Measurements from ENCODE around the gene TMTC2.

TMTC2 gene

DNA sequence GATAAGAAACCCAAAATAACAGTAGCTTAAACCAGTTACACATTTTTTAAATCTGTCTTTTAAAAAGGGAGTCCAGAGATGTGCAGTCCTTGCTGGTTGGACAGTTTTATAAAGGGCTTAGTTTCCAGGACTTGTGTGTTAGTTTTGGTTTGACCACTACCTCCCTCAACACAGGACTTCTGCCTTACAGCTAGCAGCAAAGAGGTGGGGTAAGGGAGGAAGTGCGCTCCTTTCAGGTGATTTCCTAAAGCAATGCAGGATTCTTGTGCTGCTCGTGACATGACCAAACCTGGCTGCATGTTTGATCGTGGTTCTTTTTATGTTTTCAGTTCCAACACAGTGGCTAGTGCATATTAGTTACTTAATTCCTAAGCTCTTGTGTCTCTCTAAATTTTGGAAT is 266.2 kb downstream of the TMTC2 start:
- DNase-seq (ENCODE audit: low read depth in 2 of 2): no peak

DNA sequence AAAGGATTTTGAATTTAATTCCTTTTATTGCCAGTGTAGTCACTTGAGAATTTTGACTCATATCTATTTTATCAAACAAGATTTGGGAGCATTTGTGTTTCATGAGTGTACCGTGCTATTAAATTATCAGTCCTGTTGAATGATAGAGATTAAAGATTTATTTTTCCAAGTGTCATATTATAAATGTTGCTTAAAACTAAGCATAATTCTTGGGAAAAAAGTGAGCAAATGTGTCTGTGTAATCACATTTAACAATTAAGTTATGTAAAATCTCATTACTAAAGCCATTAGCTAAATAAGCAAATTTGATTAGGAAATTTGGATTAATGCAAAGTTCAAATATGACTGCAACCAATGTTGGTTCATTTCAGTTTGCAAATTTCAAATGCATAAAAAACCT is 266.7 kb downstream of the TMTC2 start:
- no peak for DNase-seq (ENCODE audit: low read depth in 2 of 2)

DNA sequence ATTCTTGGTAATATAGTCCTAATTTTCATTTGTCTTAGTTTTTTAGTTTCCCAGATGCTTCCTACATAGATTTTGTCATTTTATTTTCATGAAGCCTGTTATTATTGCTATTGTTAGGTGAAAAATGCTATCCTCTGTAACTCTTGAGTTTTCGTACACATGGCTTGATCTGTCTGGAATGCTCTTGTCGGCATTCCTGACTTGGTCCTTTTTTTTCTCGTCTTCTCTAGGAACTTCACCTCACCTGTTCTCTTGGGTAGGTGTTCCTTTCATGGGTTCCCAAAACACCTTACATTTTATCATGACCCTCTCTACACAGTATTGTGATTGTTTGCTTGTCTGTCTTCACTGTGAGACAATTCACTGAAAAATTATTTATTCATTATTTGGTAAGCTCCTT is 267.4 kb downstream of the TMTC2 start:
- no peak for DNase-seq (ENCODE audit: low read depth in 2 of 2)

DNA sequence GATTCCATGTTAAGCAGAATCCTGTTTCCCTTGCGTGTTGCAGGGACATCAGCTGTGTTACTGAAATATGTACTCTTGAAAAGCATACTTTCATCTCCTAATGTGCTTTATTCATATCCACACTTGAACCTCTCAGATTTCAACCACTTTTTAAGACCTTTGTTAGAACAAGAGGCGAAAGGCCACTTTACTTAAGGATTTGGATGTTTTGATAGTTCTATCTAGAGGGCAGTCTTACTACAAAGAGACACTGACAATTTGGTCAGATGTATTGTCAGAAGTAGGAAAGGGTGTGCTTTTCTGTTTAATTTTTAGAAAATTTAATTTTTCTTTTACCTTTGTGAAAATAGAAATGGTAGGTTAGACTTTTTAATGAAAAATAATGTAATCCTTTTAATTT is 267.9 kb downstream of the TMTC2 start:
- no peak for DNase-seq (ENCODE audit: low read depth in 2 of 2)

DNA sequence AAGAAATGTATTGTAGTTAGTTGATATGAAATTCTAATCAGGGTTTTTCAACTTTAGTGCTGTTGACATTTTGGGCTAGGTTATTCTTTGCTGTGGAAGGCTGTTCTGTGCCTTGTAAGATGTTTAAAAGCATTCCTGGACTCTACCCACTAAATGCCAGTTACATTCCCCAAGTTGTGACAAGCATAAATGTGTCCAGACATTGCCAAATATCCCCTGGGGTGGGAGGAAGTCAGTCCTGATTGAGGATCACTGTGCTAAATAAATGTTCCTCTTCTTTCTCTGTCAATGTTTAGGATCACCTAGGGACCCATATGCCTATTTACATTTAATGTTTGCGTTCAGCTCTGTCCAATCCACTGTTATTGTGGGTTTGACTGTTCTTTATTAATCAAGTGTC is 268.3 kb downstream of the TMTC2 start:
- no peak for DNase-seq (ENCODE audit: low read depth in 2 of 2)

DNA sequence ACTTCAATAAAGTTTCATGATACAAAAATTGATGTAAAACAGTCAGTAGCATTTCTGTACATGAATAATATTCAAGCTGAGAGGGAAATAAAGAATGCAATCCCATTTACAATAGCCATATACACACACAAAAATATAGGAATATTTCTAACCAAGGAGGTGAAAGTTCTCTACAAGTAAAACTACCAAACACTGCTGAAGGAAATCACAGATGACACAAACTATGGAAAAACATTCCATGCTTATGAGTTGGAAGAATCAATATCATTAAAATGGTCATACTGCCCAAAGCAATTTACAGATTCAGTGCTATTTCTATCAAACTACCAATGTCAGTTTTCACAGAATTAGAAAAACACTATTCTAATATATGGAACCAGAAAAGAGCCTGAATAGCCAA is 272.3 kb downstream of the TMTC2 start:
- no peak for DNase-seq (ENCODE audit: low read depth in 2 of 2)

DNA sequence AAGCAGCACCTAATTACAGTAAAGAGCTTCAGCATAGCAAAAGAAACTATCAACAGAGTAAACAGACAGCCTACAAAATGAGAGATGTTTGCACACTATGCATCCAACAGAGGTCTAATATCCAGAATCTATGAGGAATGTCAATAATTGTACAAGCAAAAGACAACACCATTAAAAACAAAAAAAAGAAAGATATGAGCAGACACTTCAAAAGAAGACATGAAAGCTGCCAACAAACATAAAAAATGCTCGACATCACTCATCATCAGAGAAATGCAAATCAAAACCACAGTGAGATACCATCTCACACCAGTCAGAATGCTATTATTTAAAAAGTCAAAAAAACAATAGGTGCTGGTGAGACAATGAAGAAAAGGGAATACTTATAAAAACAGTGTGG is 273.1 kb downstream of the TMTC2 start:
- DNase-seq (ENCODE audit: low read depth in 2 of 2): no peak

DNA sequence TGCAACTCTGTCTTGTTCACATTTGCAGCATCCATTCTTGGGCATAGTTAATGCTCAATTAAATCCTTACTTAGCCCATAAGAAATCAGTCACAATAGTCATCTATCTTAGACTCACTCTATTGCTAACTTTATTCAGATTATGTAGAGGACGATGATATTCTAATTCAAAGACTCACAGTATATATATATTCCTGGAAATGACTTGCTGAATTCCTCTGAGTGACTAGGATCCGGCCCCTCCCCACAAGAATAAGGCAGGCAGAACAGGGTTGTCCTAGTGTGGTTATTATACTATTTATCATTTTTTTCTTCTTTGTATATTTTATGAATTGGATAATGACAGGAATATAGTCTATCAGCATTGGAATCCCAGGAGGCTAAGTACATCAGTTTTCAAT is 275.1 kb downstream of the TMTC2 start:
- no peak for DNase-seq (ENCODE audit: low read depth in 2 of 2)

DNA sequence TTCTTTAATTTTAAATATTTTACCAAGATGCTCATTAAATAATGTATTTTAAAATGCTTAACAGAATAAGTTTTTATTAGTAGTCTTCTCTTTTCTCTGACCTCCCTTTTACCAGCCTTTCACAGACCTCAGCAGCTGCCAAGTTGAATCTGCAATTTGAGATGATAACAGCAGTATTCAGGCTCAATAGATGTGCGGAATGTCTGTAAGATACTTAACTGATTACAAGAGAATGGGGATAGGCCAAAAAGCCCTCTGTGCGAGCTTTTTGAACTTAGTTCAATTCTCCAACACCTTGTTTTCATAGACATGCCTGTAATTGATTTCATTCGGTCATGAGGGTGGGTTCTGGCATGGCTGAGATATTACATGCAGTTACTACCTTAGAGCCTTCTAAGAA is 277.2 kb downstream of the TMTC2 start:
- no peak for DNase-seq (ENCODE audit: low read depth in 2 of 2)

DNA sequence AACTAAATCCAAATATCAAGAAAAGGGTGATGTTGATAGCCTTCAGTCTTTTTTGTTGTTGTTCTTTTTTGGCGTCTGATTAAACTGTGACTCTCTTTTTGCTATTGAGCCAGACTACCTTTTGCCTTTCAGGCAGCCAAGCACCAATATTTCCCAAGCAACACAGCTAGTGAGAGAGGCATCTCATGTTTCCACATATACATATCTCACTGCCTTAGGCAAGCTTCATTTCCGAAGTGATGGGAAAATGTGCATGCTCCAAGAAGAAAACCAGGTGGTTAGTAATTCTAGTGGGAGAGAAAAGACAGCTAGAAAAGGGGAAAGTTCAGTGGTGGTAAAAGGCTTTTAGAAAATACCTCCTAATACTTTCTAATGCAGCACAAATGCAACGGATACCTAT is 277.7 kb downstream of the TMTC2 start:
- no peak for DNase-seq (ENCODE audit: low read depth in 2 of 2)

DNA sequence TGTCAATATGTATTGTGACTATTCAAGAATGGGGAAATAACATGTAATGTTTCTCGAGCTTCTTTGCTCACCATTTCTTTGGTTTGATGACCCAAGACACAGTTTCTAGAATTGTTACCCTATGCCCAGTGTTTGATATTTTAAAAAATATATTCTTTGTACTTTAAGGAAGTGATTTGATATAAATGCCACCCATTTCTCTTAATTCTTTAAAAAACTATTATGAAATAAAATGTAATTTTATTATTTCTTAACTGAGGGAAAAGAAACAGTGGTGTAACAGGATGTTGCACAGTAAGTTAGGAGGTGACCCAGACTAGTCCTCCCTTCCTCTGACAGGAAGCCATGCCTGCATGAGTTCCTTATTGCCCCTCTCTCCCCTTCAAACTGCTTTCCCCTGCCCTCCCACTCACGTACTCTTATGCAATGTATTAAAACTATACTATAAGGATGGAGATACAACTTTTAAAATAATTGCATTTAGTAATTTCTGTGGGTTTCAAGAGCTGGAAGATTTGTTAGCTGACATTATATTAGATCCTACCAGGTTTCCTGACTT is 279.4 kb downstream of the TMTC2 start:
- DNase-seq (ENCODE audit: low read depth in 2 of 2): no peak

DNA sequence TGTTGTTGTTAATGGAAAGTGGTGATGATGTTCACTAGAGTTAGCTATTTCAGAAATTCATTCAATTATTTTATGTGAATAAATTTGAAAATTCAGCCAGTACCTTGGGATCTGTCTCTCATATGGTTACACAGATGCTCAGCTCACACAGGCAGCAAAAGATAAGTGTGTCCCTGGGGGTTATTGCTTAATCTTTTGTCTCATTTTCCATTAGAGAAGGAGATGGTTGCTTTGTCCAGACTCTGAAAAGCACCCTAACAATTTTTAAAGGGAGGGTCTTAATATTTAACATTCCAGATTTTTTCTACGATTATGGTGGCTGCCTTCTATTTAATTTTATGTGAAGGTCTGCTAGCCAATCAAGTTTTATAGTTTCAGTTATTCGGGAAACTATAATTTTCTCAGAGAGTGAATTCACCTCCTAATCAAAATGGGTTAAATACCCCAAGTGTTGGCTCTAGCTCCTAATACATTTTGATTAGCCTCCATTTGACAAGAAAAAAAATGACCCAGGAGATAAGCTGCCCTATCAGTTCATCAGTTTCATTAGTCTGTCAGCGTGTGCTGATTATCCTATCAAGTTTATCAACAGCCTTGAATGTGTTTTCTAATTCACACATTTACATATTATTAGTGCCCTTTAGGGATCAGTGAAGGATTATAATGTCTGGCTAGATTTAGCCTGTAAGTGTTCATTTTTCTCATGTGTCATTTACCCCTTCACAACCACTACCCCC is 282.1 kb downstream of the TMTC2 start:
- DNase-seq (ENCODE audit: low read depth in 2 of 2): no peak

DNA sequence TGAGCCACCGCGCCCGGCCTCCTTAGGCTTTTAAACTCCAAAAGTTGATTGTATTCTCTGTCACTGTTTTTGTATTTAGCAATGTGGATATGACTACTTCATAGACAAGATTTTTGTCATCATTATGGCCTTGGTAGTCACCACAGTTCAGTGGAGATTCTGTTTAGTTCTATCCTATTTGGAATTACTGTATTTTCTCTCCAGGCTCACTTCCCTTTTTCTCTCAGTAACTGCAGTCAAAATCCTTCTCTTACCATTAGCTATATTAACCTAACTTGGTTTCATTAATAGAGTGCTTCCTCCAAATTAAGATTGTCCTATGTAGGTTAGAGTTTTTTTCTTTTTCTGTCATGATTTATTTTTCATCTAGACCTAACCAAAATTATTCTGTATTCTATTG is 283.9 kb downstream of the TMTC2 start:
- DNase-seq (ENCODE audit: low read depth in 2 of 2): no peak

DNA sequence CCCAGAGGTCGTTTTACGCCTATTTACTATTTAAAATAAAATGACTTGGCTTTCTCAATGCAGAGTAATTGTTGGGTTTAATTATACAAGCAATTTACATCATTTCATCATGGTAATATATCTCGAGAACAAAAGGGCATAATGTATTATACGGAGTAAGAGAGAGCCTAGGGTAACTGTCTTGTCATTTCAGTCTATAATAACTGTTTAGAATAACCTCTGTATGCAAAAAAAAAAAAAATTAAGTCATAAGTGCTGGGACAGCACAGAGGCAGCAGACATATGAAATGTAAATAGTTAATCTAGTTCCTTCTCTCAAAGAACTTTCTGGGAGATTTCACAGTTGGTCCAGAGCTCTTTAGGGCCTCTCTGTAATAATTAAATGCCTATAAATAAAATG is 284.9 kb downstream of the TMTC2 start:
- DNase-seq (ENCODE audit: low read depth in 2 of 2): no peak

DNA sequence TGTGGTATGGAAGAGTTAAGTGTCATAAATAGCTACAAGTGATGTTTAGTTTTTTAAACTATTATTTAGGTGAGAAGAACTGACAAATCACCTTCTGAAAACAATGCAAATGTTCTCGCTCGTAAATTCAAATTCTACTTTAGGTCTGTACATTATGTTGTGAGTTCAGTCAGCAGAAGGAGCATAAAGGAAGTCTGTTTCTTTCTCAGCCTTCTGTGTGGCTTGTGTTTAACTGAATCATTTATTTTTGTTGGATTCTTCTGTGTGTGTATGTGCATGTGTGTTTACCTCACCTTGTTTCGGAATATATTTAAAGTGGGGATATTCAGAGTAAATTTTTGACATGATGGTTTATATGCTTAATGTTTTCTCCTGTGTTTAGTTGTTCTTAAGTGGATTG is 285.9 kb downstream of the TMTC2 start:
- DNase-seq (ENCODE audit: low read depth in 2 of 2): no peak

DNA sequence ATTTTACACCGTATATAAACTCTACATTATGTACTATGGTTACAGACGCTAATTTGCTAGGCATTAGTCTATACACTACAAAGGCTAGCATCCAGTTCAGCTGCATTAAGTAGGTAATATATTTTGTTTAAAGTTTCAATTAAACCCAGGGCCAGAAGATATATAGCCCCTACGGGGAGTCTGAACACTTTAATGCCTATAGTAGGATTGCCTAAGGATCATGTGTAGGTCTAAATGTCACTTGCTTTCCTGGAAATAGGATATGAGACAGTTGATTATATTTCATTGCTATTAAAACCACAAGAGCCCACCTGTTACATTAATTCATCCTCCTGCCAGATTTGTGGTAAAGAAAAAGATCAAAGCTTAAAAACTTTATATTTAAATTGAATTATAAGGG is 286.9 kb downstream of the TMTC2 start:
- no peak for DNase-seq (ENCODE audit: low read depth in 2 of 2)

DNA sequence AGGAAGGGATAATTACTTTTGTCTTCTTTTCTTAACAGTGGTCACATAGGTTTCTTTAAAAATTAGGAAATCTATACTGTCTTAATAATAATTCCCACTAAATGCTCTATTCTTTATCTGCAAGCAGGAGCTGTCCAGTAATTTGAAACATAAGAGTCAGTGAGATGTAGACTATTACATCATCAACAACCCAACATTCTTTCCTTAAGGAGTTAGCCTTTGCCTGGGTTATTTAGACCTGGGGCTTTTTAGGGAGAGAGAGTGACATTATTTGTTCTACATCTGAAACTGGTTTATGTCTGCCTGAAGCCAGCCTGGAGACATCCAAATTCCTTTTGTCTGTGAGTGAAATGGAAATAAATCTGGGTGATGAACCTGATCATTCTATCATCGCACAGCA is 294.4 kb downstream of the TMTC2 start:
- no peak for DNase-seq (ENCODE audit: low read depth in 2 of 2)

DNA sequence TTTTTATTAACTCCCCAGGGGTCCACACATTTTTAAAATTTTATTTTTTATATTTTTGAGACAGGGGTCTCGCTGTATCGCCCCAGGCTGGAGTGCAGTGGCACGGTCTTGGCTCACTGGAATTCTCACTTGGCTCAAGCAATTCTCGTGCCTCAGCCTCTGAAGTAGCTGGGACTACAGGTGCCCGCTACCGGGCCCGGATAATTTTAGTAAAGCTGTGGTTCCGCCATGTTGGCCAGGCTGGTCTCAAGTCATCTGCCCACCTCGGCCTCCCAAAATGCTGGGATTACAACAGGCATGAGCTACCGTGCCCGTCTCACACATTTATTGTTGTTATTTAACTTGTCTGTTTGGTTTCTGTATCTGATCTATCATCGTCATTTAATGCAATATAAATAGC is 307.4 kb downstream of the TMTC2 start:
- DNase-seq (ENCODE audit: low read depth in 2 of 2): no peak

DNA sequence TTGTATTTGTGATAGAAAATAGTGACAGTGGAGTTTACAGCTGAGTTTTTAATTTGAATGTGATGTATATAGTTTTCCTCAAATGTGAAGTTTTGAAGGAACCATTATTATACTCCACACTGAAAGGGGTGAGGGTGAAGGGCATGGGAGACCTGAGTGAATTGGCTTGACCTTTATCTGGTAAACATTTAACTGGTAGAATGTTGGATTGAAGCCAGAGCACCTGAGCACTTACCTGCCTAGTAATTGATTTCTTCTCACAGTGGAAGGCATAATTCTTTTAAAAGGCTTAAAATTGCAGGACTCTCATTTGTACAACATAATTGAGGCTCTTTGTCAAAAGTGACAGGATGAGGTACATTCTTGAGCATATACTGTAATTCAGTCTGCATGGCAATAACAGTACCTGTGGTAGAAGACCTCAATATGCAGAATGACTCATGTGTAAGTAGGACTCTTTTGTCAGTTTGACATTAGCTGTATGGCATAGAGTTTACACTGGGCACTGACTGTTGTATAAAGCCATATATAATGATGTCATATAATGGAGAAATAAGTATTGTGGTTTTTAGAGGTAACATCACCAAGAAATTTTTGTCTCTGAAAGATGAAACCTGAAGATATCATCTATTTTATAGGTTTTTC is 309.6 kb downstream of the TMTC2 start:
- DNase-seq (ENCODE audit: low read depth in 2 of 2): no peak

DNA sequence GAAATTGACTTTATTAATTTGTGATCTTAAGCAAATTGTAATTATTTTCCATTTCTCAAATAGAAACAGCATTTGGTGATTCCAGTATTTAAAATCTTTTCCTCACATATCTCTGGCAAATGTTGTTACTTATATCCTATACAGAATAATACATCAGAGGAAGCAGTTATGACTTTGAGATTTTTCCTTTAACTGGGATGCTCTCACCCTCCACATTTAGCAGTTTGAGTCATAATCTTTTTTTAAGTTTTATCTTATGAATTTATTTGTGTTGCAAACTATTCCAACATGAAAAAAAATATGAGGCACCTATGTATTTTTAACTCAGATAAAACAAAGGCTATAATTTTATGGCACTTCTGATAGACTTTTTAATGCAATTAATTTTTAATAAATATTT is 311.8 kb downstream of the TMTC2 start:
- DNase-seq (ENCODE audit: low read depth in 2 of 2): no peak

DNA sequence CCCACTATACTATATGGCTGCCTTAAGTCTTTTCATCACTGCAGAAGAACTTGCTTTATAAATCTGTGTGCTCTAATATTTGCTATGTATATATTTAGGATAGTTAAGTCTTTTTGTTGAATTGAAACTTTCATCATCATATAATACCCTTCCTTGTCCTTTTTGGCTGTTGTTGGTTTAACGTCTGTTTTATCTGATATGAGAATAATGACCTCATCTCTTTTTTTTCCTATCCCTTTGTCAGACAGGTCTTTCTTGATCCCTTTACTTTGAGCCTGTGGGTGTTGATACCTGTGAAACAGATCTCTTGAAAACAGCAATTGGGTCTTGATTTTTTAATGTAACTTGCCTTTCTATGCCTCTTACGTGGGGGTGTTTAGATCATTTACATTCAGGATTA is 316.3 kb downstream of the TMTC2 start:
- DNase-seq (ENCODE audit: low read depth in 2 of 2): no peak

DNA sequence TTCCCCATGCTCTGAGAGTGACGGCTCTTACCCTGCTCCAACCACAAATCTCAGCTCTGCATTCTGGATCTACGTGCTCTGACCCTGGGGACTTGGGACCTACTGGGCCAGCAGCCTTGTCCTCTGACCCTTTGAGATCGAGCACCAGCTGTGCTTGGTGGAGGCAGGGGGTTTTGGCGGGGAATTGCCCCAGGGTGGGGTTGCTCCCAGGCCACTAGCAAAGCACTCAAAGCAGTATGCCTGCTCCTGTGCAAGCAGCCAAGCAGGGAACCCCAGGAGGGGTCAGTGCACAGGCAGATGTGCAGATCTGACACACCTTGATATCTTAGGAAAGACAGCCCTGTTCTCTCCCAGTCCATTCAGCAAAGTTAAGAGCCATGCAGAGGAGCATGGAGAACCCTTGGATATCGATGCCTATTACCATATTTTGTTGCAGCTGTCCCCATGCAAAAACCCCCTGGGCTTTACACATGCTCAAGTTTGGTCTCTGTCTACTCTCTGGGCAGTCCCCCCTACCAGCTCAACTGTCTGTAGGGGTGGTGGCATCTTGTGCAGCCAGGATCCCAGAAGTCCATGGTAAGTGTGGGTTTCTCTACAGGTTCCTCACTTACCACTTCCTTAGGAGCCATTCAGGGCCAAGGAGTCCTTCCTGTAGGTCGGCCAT is 319.0 kb downstream of the TMTC2 start:
- no peak for DNase-seq (ENCODE audit: low read depth in 2 of 2)

DNA sequence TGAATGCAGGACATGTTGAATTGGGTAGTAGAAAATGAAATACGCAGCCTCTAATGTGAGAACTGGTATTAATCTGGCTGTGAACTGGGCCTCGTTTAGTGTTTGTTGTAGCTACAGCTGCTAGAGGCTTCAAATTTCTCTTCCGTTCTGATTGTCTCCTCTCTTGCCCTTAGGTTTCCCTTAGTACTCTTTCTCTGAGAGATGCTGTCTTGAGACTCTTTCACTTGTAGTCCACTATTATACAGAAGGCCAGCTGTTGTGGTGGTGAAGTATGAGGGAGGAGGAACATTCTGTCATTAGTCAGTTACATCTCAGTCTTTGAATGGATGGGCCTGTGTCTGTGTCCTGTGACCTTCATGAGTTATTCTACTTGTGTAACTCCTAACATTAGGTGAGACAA is 322.0 kb downstream of the TMTC2 start:
- no peak for DNase-seq (ENCODE audit: low read depth in 2 of 2)

Data from stimulated activated CD4-positive, alpha-beta T cell treated with anti-CD3 and anti-CD28 coated beads, Interleukin-4, amount 100 ng/mL, for 48 hours (primary cell).